GM12878 (cell line): ENCODE measurements around the gene ENTREP3. TPM values are rescaled to one million over a fixed set of nuclear protein-coding genes. Genes with fewer than 3 reads are reported as not detected.

Experiments used
- SPI1 ChIP-seq: IDR thresholded peaks from 2 replicates; pipeline ENCODE4 v1.6.1; 2011; ENCODE audit warnings: low read depth, mild to moderate bottlenecking, low read length, moderate library complexity, borderline replicate concordance; ENCODE audit not compliant: insufficient read depth
- polyA plus RNA-seq, 11 experiments: library from polyadenylated mRNA; depleted of rRNA in 4 of 11; unstranded in 6 of 11; stranded (reverse) in 5 of 11; fragments of >200 nt; fragmentation: Nextera tagmentation in 4 of 11; fragmentation: Illumina TruSeq in 1 of 11; extraction: Ambion mirVana in 4 of 11; extraction: Trizol in 1 of 11; gene quantifications; 1 replicate in 1 of 11; 2 replicates in 10 of 11; pipeline versions ENCODE4 v1.2.1 to v1.2.3, GENCODE V29; 2011 to 2016; ENCODE audit warnings: inconsistent platforms in 2 of 11, missing spikeins in 2 of 11, low read depth in 1 of 11
- total RNA-seq, 4 experiments: library from RNA; depleted of rRNA in 3 of 4; stranded (reverse); fragments of >200 nt in 3 of 4; fragmentation: Illumina TruSeq in 1 of 4; extraction: Trizol in 1 of 4; gene quantifications; 2 replicates each; pipeline versions ENCODE4 v1.2.1 to v1.2.3, GENCODE V29; 2013 to 2021
- TF ChIP-seq, protein P1 (sequence below): fragments of 450-650 bp; IDR thresholded peaks from 2 replicates; pipeline ENCODE4 v1.6.1; 2016; ENCODE audit warnings: mild to moderate bottlenecking
- TF ChIP-seq, protein P2 (sequence below): IDR thresholded peaks from 2 replicates; pipeline ENCODE4 v1.6.1; 2012; ENCODE audit warnings: improper control_type of control experiment, low read depth, low read length; ENCODE audit not compliant: insufficient replicate concordance
- TF ChIP-seq, protein P3 (sequence below): fragments of 450-650 bp; conservative IDR thresholded peaks from 2 replicates; pipeline ENCODE4 v1.6.1; 2017; ENCODE audit warnings: mild to moderate bottlenecking, moderate library complexity

The ENTREP3 gene
- total and polyA plus RNA-seq, 10 of the 15 experiments (the other 5 are each of a cell fraction or from before 2014, with no cell fraction given) = 1.7 to 31.8 (median 3.9) TPM

DNA sequence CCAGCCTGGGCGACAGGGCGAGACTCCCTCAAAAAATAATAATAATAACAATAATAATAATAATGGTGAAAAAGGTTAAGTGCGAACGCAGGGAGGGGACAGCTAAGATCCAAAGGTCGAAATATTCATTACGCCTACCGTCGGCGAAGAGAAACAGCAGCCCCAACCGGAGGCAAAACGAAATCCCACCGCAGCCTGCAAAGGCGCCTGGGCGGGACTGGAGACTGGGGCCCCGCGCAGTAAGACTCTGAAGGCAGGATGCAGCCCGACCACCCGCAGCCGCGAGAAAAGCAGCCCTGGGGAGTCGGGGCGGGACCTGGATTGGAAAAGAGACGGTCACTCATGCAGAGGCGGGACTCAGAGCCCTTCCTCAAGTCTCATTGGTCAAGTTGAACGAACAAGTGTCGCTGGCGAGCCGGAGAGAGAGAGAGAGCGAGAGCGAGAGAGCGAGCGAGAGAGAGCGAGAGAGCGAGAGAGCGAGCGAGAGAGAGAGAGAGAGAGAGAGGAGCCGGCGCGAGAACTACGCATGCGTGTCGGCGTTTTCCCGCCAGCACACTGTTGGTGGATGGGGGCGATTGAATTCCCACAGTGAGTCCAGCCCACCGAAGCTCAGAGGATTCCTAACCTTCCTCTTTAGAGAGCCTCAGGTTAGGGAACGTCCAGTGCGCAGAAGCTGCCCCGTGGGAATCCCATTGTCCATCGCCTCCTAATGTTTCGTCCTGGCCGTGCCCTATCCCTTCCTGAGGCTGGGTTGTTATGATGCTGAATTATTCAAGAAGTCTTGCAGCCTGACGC, 10.7 kb downstream of the ENTREP3 start (continued):
- TF ChIP-seq, protein P1, sequence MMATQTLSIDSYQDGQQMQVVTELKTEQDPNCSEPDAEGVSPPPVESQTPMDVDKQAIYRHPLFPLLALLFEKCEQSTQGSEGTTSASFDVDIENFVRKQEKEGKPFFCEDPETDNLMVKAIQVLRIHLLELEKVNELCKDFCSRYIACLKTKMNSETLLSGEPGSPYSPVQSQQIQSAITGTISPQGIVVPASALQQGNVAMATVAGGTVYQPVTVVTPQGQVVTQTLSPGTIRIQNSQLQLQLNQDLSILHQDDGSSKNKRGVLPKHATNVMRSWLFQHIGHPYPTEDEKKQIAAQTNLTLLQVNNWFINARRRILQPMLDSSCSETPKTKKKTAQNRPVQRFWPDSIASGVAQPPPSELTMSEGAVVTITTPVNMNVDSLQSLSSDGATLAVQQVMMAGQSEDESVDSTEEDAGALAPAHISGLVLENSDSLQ = peak; percentile 98
- TF ChIP-seq, protein P2, sequence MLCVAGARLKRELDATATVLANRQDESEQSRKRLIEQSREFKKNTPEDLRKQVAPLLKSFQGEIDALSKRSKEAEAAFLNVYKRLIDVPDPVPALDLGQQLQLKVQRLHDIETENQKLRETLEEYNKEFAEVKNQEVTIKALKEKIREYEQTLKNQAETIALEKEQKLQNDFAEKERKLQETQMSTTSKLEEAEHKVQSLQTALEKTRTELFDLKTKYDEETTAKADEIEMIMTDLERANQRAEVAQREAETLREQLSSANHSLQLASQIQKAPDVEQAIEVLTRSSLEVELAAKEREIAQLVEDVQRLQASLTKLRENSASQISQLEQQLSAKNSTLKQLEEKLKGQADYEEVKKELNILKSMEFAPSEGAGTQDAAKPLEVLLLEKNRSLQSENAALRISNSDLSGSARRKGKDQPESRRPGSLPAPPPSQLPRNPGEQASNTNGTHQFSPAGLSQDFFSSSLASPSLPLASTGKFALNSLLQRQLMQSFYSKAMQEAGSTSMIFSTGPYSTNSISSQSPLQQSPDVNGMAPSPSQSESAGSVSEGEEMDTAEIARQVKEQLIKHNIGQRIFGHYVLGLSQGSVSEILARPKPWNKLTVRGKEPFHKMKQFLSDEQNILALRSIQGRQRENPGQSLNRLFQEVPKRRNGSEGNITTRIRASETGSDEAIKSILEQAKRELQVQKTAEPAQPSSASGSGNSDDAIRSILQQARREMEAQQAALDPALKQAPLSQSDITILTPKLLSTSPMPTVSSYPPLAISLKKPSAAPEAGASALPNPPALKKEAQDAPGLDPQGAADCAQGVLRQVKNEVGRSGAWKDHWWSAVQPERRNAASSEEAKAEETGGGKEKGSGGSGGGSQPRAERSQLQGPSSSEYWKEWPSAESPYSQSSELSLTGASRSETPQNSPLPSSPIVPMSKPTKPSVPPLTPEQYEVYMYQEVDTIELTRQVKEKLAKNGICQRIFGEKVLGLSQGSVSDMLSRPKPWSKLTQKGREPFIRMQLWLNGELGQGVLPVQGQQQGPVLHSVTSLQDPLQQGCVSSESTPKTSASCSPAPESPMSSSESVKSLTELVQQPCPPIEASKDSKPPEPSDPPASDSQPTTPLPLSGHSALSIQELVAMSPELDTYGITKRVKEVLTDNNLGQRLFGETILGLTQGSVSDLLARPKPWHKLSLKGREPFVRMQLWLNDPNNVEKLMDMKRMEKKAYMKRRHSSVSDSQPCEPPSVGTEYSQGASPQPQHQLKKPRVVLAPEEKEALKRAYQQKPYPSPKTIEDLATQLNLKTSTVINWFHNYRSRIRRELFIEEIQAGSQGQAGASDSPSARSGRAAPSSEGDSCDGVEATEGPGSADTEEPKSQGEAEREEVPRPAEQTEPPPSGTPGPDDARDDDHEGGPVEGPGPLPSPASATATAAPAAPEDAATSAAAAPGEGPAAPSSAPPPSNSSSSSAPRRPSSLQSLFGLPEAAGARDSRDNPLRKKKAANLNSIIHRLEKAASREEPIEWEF = no peak
- TF ChIP-seq SPI1 = no peak
- TF ChIP-seq, protein P3, sequence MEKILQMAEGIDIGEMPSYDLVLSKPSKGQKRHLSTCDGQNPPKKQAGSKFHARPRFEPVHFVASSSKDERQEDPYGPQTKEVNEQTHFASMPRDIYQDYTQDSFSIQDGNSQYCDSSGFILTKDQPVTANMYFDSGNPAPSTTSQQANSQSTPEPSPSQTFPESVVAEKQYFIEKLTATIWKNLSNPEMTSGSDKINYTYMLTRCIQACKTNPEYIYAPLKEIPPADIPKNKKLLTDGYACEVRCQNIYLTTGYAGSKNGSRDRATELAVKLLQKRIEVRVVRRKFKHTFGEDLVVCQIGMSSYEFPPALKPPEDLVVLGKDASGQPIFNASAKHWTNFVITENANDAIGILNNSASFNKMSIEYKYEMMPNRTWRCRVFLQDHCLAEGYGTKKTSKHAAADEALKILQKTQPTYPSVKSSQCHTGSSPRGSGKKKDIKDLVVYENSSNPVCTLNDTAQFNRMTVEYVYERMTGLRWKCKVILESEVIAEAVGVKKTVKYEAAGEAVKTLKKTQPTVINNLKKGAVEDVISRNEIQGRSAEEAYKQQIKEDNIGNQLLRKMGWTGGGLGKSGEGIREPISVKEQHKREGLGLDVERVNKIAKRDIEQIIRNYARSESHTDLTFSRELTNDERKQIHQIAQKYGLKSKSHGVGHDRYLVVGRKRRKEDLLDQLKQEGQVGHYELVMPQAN = peak; percentile 62
- TF ChIP-seq, all 136 proteins: peak for 102
